ENCODE data around the gene ATOH8. TPM values are rescaled to one million over a fixed set of nuclear protein-coding genes. Genes with fewer than 3 reads are reported as not detected.
"Not testable (repeated sequence)": the region's sequence is repeated elsewhere in the genome, so short reads cannot be mapped to it uniquely, and the experiment has no call there.

The ATOH8 gene
- total RNA-seq, 4 donors from 2014 or later = 34.5 to 79.5 (median 59.6) TPM

GRCh38 chr2:85713836-85714235, 40.0 kb upstream of the ATOH8 start:
- WGBS, 2 donors (ENCODE audit: low coverage in 1 of 2) = 100% methylated on average over 2 of the region's 5 CpGs; no CpG with 5 or more reads in 1 of the 2 donors
- Histone ChIP-seq H3K36me3 (no peaks in the 10 kb centered on the region), H3K4me3 (no peak overlapping the region), H3K9me3 (no peaks in the 10 kb centered on the region), H3K27ac (peak overlapping the region in 2 of 4 donors; percentile 29 to 70), H3K4me1 (peaks cover 0 to 23% (median 0%) of the 10 kb centered on the region in 3 donors), H3K27me3 (no peaks in the 10 kb centered on the region)
- no peak for TF ChIP-seq POLR2A (IDR thresholded peaks at IDR 0.05)
- no peak for TF ChIP-seq CTCF (IDR thresholded peaks at IDR 0.05)
- TF ChIP-seq POLR2AphosphoS5 (IDR thresholded peaks at IDR 0.05) = no peak
- no peak for TF ChIP-seq EP300 (IDR thresholded peaks at IDR 0.05)
- no peak for ATAC-seq

- H3K4me1 ChIP-seq = peaks cover 0 to 22% (median 0%) of the 10 kb centered on the region in 3 donors
Measured at GRCh38 chr2:85714421-85714820, 39.4 kb upstream of the ATOH8 start.

GRCh38 chr2:85714841-85715240, 39.0 kb upstream of the ATOH8 start:
- H3K27me3 ChIP-seq = no peaks in the 10 kb centered on the region
- ATAC-seq = no peak

More at GRCh38 chr2:85714421-85714820, 39.4 kb upstream of the ATOH8 start:
- ATAC-seq, H3K4me3 ChIP-seq, H3K27ac ChIP-seq, H3K9me3 ChIP-seq, H3K27me3 ChIP-seq, H3K36me3 ChIP-seq: not testable (repeated sequence)
- WGBS, 2 donors (ENCODE audit: low coverage in 1 of 2) = 90 to 100% methylated on average over 4 to 6 of the region's 7 CpGs

GRCh38 chr2:85716346-85716914, 37.4 kb upstream of the ATOH8 start:
- H3K27ac ChIP-seq = no peak overlapping the region
- no peaks in the 10 kb centered on the region for H3K27me3 ChIP-seq
- WGBS, 2 donors (ENCODE audit: low coverage in 1 of 2) = 61 to 77% methylated on average over 4 to 5 of the region's 13 CpGs
- no peaks in the 10 kb centered on the region for H3K36me3 ChIP-seq
- no peak for ATAC-seq
- TF ChIP-seq POLR2A (IDR thresholded peaks at IDR 0.05) (no peak), POLR2AphosphoS5 (IDR thresholded peaks at IDR 0.05) (no peak), EP300 (IDR thresholded peaks at IDR 0.05) (no peak), CTCF (IDR thresholded peaks at IDR 0.05) (no peak)
- H3K4me1 ChIP-seq = peaks cover 0 to 12% (median 0%) of the 10 kb centered on the region in 3 donors
- no peak overlapping the region for H3K4me3 ChIP-seq
- H3K9me3 ChIP-seq = no peaks in the 10 kb centered on the region

More at GRCh38 chr2:85714841-85715240, 39.0 kb upstream of the ATOH8 start:
- no peaks in the 10 kb centered on the region for H3K9me3 ChIP-seq
- TF ChIP-seq CTCF (IDR thresholded peaks at IDR 0.05) (no peak), EP300 (IDR thresholded peaks at IDR 0.05) (no peak), POLR2A (IDR thresholded peaks at IDR 0.05) (no peak), POLR2AphosphoS5 (IDR thresholded peaks at IDR 0.05) (no peak)
- H3K27ac ChIP-seq = no peak overlapping the region
- H3K4me3 ChIP-seq = no peak overlapping the region
- H3K36me3 ChIP-seq = no peaks in the 10 kb centered on the region
- 72 to 94% methylated on average over 6 to 8 of the region's 8 CpGs for WGBS, 2 donors (ENCODE audit: low coverage in 1 of 2)
- H3K4me1 ChIP-seq = peaks cover 0 to 18% (median 0%) of the 10 kb centered on the region in 3 donors

GRCh38 chr2:85717308-85718008, 36.3 kb upstream of the ATOH8 start:
- H3K36me3 ChIP-seq = no peaks in the 10 kb centered on the region
- WGBS, 2 donors (ENCODE audit: low coverage in 1 of 2) = 64 to 67% methylated on average over 14 to 15 of the region's 15 CpGs
- peak; percentile 70 for ATAC-seq
- H3K27ac ChIP-seq = no peak overlapping the region
- H3K4me3 ChIP-seq = no peak overlapping the region
- no peaks in the 10 kb centered on the region for H3K27me3 ChIP-seq
- no peaks in the 10 kb centered on the region for H3K9me3 ChIP-seq
- H3K4me1 ChIP-seq = peaks cover 0 to 9% (median 0%) of the 10 kb centered on the region in 3 donors
- TF ChIP-seq CTCF (IDR thresholded peaks at IDR 0.05) = no peak
- TF ChIP-seq POLR2A (IDR thresholded peaks at IDR 0.05) = no peak
- TF ChIP-seq EP300 (IDR thresholded peaks at IDR 0.05) = no peak
- no peak for TF ChIP-seq POLR2AphosphoS5 (IDR thresholded peaks at IDR 0.05)
